Tibial artery (tissue), 4 donors: ENCODE measurements around the gene ELFN1.

Experiments used
- DNase-seq, 2 donors: peaks; one replicate each; pipeline ENCODE4 v3.0.0-alpha.2; 2019
- H3K27ac ChIP-seq, 2 donors: fragments of 200-600 bp; sonication (generic) in 1 of 2; 1 replicate in 1 of 2; 2 replicates in 1 of 2; pipeline ENCODE4 v1.5.1; 2018 to 2019; ENCODE audit warnings: mild to moderate bottlenecking in 1 of 2
- H3K27me3 ChIP-seq, 2 donors: fragments of 200-600 bp; sonication (generic) in 1 of 2; one replicate each; pipeline versions ENCODE4 v1.5.1 to v1.6.0; 2016 to 2019
- H3K36me3 ChIP-seq, 3 donors: fragments of 200-600 bp; sonication (generic) in 2 of 3; one replicate each; pipeline ENCODE4 v1.5.1; 2016 to 2019; ENCODE audit warnings: mild to moderate bottlenecking in 2 of 3
- H3K4me1 ChIP-seq, 4 donors: fragments of 200-600 bp; sonication (generic) in 2 of 4; 1 replicate in 3 of 4; 2 replicates in 1 of 4; pipeline ENCODE4 v1.5.1; 2016 to 2019
- H3K4me3 ChIP-seq, 2 donors: fragments of 200-600 bp; sonication (generic) in 1 of 2; 1 replicate in 1 of 2; 2 replicates in 1 of 2; pipeline ENCODE4 v1.5.1; 2018 to 2019; ENCODE audit warnings: mild to moderate bottlenecking in 2 of 2
- H3K9me3 ChIP-seq, 3 donors: fragments of 200-600 bp; sonication (generic) in 1 of 3; one replicate each; pipeline ENCODE4 v1.5.1; 2016 to 2019
- CTCF ChIP-seq, 2 experiments: fragments of 200-600 bp in 1 of 2; fragments of 450-650 bp in 1 of 2; IDR thresholded peaks; one replicate each; pipeline ENCODE4 v1.5.1; 2017 to 2019; ENCODE audit warnings: antibody characterized with exemption in 2 of 2, mild to moderate bottlenecking in 1 of 2, moderate library complexity in 1 of 2
- intact Hi-C: fragments of 100-400 bp; cut with DNase I; formaldehyde crosslinking; loops from one replicate; pipeline ENCODE4 v1.15.0; 2023; ENCODE audit warnings: low total_unique reads

The ELFN1 gene

GRCh38 chr7:1750541-1751021 lies 80.5 kb downstream of the ELFN1 start:
- no peak for DNase-seq
- H3K36me3 ChIP-seq = no peaks in the 10 kb centered on the region
- H3K4me3 ChIP-seq = no peak overlapping the region
- no peaks in the 10 kb centered on the region for H3K9me3 ChIP-seq
- H3K4me1 ChIP-seq = peaks cover 0 to 6% (median 2%) of the 10 kb centered on the region in 4 donors
- peaks cover 0 to 55% of the 10 kb centered on the region in 2 donors for H3K27me3 ChIP-seq
- no peak for TF ChIP-seq CTCF (IDR thresholded peaks at IDR 0.05)
- intact Hi-C loops = no loop called here
- H3K27ac ChIP-seq = no peak overlapping the region

GRCh38 chr7:1752111-1752510 lies 82.0 kb downstream of the ELFN1 start:
- DNase-seq = no peak
- intact Hi-C loops = no loop called here
- Histone ChIP-seq H3K27me3 (peaks cover 0 to 64% of the 10 kb centered on the region in 2 donors), H3K36me3 (no peaks in the 10 kb centered on the region), H3K9me3 (no peaks in the 10 kb centered on the region), H3K4me3 (no peak overlapping the region), H3K4me1 (peaks cover 0 to 6% (median 2%) of the 10 kb centered on the region in 4 donors), H3K27ac (no peak overlapping the region)
- no peak for TF ChIP-seq CTCF (IDR thresholded peaks at IDR 0.05)

GRCh38 chr7:1752771-1753563 lies 82.9 kb downstream of the ELFN1 start:
- no peaks in the 10 kb centered on the region for H3K36me3 ChIP-seq
- peaks cover 0 to 5% (median 2%) of the 10 kb centered on the region in 4 donors for H3K4me1 ChIP-seq
- no peak for TF ChIP-seq CTCF (IDR thresholded peaks at IDR 0.05)
- DNase-seq = no peak
- intact Hi-C loops = no loop called here
- H3K27ac ChIP-seq = no peak overlapping the region
- peaks cover 0 to 72% of the 10 kb centered on the region in 2 donors for H3K27me3 ChIP-seq
- no peak overlapping the region for H3K4me3 ChIP-seq
- H3K9me3 ChIP-seq = no peaks in the 10 kb centered on the region

- no peak overlapping the region for H3K27ac ChIP-seq
- no peak for DNase-seq
- no peak overlapping the region for H3K4me3 ChIP-seq
- intact Hi-C loops = no loop called here
- H3K9me3 ChIP-seq = no peaks in the 10 kb centered on the region
- H3K27me3 ChIP-seq = peaks cover 0 to 72% of the 10 kb centered on the region in 2 donors
- H3K36me3 ChIP-seq = no peaks in the 10 kb centered on the region
- no peak for TF ChIP-seq CTCF (IDR thresholded peaks at IDR 0.05)
- peaks cover 0 to 5% (median 2%) of the 10 kb centered on the region in 4 donors for H3K4me1 ChIP-seq
Observed at GRCh38 chr7:1753564-1753867, 83.4 kb downstream of the ELFN1 start.

GRCh38 chr7:1754345-1754908 lies 84.3 kb downstream of the ELFN1 start:
- TF ChIP-seq CTCF (IDR thresholded peaks at IDR 0.05) = no peak
- no peak for DNase-seq
- intact Hi-C loops = no loop called here
- no peak overlapping the region for H3K4me3 ChIP-seq
- H3K36me3 ChIP-seq = no peaks in the 10 kb centered on the region
- H3K4me1 ChIP-seq = peaks cover 0 to 5% (median 2%) of the 10 kb centered on the region in 4 donors
- H3K9me3 ChIP-seq = no peaks in the 10 kb centered on the region
- H3K27me3 ChIP-seq = peaks cover 0 to 72% of the 10 kb centered on the region in 2 donors
- H3K27ac ChIP-seq = no peak overlapping the region
